H1 (cell line): ENCODE measurements around the gene RXRA. TPM values are rescaled to one million over a fixed set of nuclear protein-coding genes. Genes with fewer than 3 reads are reported as not detected.

Source experiments
- CTCF ChIA-PET: fragments of 300-600 bp; sonication (Branson Sonifier 250); formaldehyde crosslinking; loops from one replicate; lab custom pipeline; 2021; ENCODE audit not compliant: partially characterized antibody; lab: Charles Lee
- POLR2A ChIA-PET: fragments of 300-600 bp; sonication (Branson Sonifier 250); formaldehyde crosslinking; loops from one replicate; lab custom pipeline; 2021; ENCODE audit warnings: inconsistent platforms; ENCODE audit not compliant: partially characterized antibody; lab: Charles Lee
- DNase-seq, 2 experiments: peaks; one replicate each; pipeline versions ENCODE4 v3.0.0 to v3.0.0-alpha.2; 2010 to 2022; ENCODE audit warnings: low spot score in 2 of 2, low read depth in 1 of 2, mixed read lengths in 1 of 2
- FAIRE-seq: peaks from 2 replicates; lab custom pipeline; 2011; peaks lifted over from hg19 to GRCh38; lab: Jason Lieb, UNC
- H2AFZ ChIP-seq: 2 replicates; pipeline ENCODE4 v1.8.1; 2012; ENCODE audit warnings: low read length, inconsistent platforms
- H2AK5ac ChIP-seq: 2 replicates; pipeline ENCODE4 v1.6.1; 2013; ENCODE audit warnings: low read depth, low read length
- H2BK120ac ChIP-seq: replicated peaks from 2 replicates; pipeline ENCODE3; 2013; ENCODE audit warnings: low read depth, low read length, inconsistent platforms
- H2BK12ac ChIP-seq: 2 replicates; pipeline ENCODE4 v1.6.1; 2013; ENCODE audit warnings: low read depth, low read length
- H2BK15ac ChIP-seq: 2 replicates; pipeline ENCODE4 v1.6.1; 2013; ENCODE audit warnings: low read length
- H2BK20ac ChIP-seq: 2 replicates; pipeline ENCODE4 v1.6.1; 2013; ENCODE audit warnings: low read length
- H2BK5ac ChIP-seq: 2 replicates; pipeline ENCODE4 v1.6.1; 2013; ENCODE audit warnings: low read depth, low read length
- H3K14ac ChIP-seq: 2 replicates; pipeline ENCODE4 v1.6.1; 2013; ENCODE audit warnings: inconsistent platforms; ENCODE audit not compliant: insufficient read length
- H3K18ac ChIP-seq: 2 replicates; pipeline ENCODE4 v1.6.1; 2013; ENCODE audit warnings: low read length; ENCODE audit errors: extremely low read depth
- H3K23ac ChIP-seq: 2 replicates; pipeline ENCODE4 v1.6.1; 2013; ENCODE audit warnings: inconsistent platforms; ENCODE audit not compliant: insufficient read length
- H3K23me2 ChIP-seq: 2 replicates; pipeline ENCODE4 v1.6.1; 2013; ENCODE audit warnings: low read depth, low read length
- H3K27ac ChIP-seq: 2 replicates; pipeline ENCODE4 v1.6.1; 2011; ENCODE audit warnings: low read depth, low read length, inconsistent platforms
- H3K27me3 ChIP-seq, 4 experiments: replicated peaks in 1 of 4; 1 replicate in 1 of 4; 2 replicates in 3 of 4; pipeline versions ENCODE4 v1.6.1 to v1.8.1; 2011 to 2013; ENCODE audit warnings: low read length in 3 of 4, mild to moderate bottlenecking in 3 of 4, inconsistent platforms in 2 of 4, mixed read lengths in 2 of 4, moderate library complexity in 1 of 4; ENCODE audit not compliant: control insufficient read depth in 3 of 4, insufficient read depth in 3 of 4; ENCODE audit errors: extremely low read depth in 1 of 4
- H3K36me3 ChIP-seq, 4 experiments: 2 replicates each; pipeline versions ENCODE4 v1.6.1 to v1.8.1; 2011 to 2013; ENCODE audit warnings: mild to moderate bottlenecking in 4 of 4, low read length in 3 of 4, moderate library complexity in 2 of 4, control low read depth in 1 of 4, inconsistent platforms in 1 of 4; ENCODE audit not compliant: insufficient read depth in 4 of 4, control insufficient read depth in 2 of 4
- H3K4ac ChIP-seq: replicated peaks from 2 replicates; pipeline ENCODE3; 2013; ENCODE audit warnings: low read length, low read depth, mixed read lengths, inconsistent platforms; ENCODE audit not compliant: insufficient read length
- H3K4me1 ChIP-seq, 4 experiments: replicated peaks in 1 of 4; 1 replicate in 1 of 4; 2 replicates in 3 of 4; pipeline versions ENCODE4 v1.6.1 to v1.8.1; 2011 to 2013; ENCODE audit warnings: low read length in 3 of 4, inconsistent platforms in 2 of 4, mixed read lengths in 1 of 4; ENCODE audit not compliant: insufficient read depth in 4 of 4, control insufficient read depth in 3 of 4
- H3K4me2 ChIP-seq, 2 experiments: 2 replicates each; pipeline versions ENCODE4 v1.6.1 to v1.8.1; 2011 to 2013; ENCODE audit warnings: low read depth in 2 of 2, low read length in 2 of 2, control low read depth in 1 of 2, inconsistent platforms in 1 of 2, mild to moderate bottlenecking in 1 of 2; ENCODE audit not compliant: insufficient read depth in 1 of 2
- H3K4me3 ChIP-seq, 4 experiments: fragments of 200-600, 300-600 bp in 1 of 4; sonication (generic), shearing (Covaris generic), sonication (Bioruptor Twin) in 1 of 4; 2 replicates each; pipeline versions ENCODE4 v1.5.1 to v1.8.1; 2011 to 2016; ENCODE audit warnings: low read length in 4 of 4, low read depth in 3 of 4, control low read depth in 2 of 4, inconsistent platforms in 2 of 4, mild to moderate bottlenecking in 2 of 4, mixed read lengths in 1 of 4, moderate library complexity in 1 of 4; ENCODE audit not compliant: insufficient read depth in 2 of 4; ENCODE audit errors: extremely low read depth in 1 of 4
- H3K56ac ChIP-seq: replicated peaks from 2 replicates; pipeline ENCODE3; 2013; ENCODE audit warnings: low read depth, mild to moderate bottlenecking, mixed read lengths, low read length, inconsistent platforms; ENCODE audit not compliant: insufficient read length
- H3K79me1 ChIP-seq: 2 replicates; pipeline ENCODE4 v1.6.1; 2013; ENCODE audit warnings: low read depth, low read length, control low read depth
- H3K79me2 ChIP-seq, 2 experiments: 2 replicates each; pipeline versions ENCODE4 v1.6.1 to v1.8.1; 2012 to 2013; ENCODE audit warnings: low read length in 2 of 2, mild to moderate bottlenecking in 2 of 2, inconsistent platforms in 1 of 2; ENCODE audit not compliant: insufficient read depth in 2 of 2, control insufficient read depth in 1 of 2
- H3K9ac ChIP-seq, 4 experiments: replicated peaks in 1 of 4; 1 replicate in 1 of 4; 2 replicates in 3 of 4; pipeline versions ENCODE4 v1.6.1 to v1.8.1; 2011 to 2013; ENCODE audit warnings: low read depth in 3 of 4, low read length in 3 of 4, control low read depth in 2 of 4, mild to moderate bottlenecking in 2 of 4, moderate library complexity in 2 of 4, inconsistent platforms in 1 of 4; ENCODE audit errors: extremely low read depth in 1 of 4
- H3K9me3 ChIP-seq, 2 experiments: 2 replicates each; pipeline versions ENCODE4 v1.6.1 to v1.8.1; 2012 to 2013; ENCODE audit warnings: mild to moderate bottlenecking in 2 of 2, moderate library complexity in 2 of 2, control low read depth in 1 of 2, inconsistent platforms in 1 of 2, low read depth in 1 of 2, low read length in 1 of 2, mixed read lengths in 1 of 2; ENCODE audit not compliant: insufficient read depth in 2 of 2
- H4K20me1 ChIP-seq, 2 experiments: replicated peaks in 1 of 2; 2 replicates each; pipeline versions ENCODE3 to v1.8.1; 2011 to 2013; ENCODE audit warnings: inconsistent platforms in 2 of 2, low read length in 2 of 2, mild to moderate bottlenecking in 1 of 2; ENCODE audit not compliant: insufficient read depth in 2 of 2, control insufficient read depth in 1 of 2
- H4K5ac ChIP-seq: 2 replicates; pipeline ENCODE4 v1.6.1; 2013; ENCODE audit warnings: low read length, low read depth, mixed read lengths, inconsistent platforms; ENCODE audit not compliant: insufficient read length
- H4K8ac ChIP-seq: 2 replicates; pipeline ENCODE4 v1.8.0; 2013; ENCODE audit warnings: mild to moderate bottlenecking, moderate library complexity, low read length, inconsistent platforms; ENCODE audit not compliant: insufficient read depth; ENCODE audit errors: extremely low read depth
- H4K91ac ChIP-seq: replicated peaks from 2 replicates; pipeline ENCODE3; 2013; ENCODE audit warnings: low read length, mixed read lengths, inconsistent platforms; ENCODE audit not compliant: insufficient read length
- ASH2L ChIP-seq: fragments of 200-600, 300-600 bp; sonication (generic); IDR thresholded peaks from one replicate; pipeline ENCODE4 v1.7.1; 2017; ENCODE audit warnings: low read length
- EP300 ChIP-seq, 2 experiments: IDR thresholded peaks; 1 replicate in 1 of 2; 2 replicates in 1 of 2; pipeline ENCODE4 v1.6.1; 2011 to 2012; ENCODE audit warnings: low read depth in 2 of 2, low read length in 2 of 2, mild to moderate bottlenecking in 2 of 2, borderline replicate concordance in 1 of 2, inconsistent platforms in 1 of 2, moderate library complexity in 1 of 2
- RAD21 ChIP-seq, 2 experiments: IDR thresholded peaks in 1 of 2; conservative IDR thresholded peaks in 1 of 2; 2 replicates each; pipeline ENCODE4 v1.6.1; 2011; ENCODE audit warnings: low read depth in 2 of 2, low read length in 2 of 2, improper control_type of control experiment in 1 of 2, inconsistent platforms in 1 of 2, mild to moderate bottlenecking in 1 of 2, moderate library complexity in 1 of 2
- RFX5 ChIP-seq: IDR thresholded peaks from 2 replicates; pipeline ENCODE4 v1.6.1; 2011; ENCODE audit warnings: low read depth, low read length, improper control_type of control experiment, borderline replicate concordance
- RNF2 ChIP-seq: fragments of 200-900, 300-1000 bp; sonication (generic); IDR thresholded peaks from 2 replicates; pipeline ENCODE4 v1.7.1; 2016; ENCODE audit warnings: borderline replicate concordance, low read depth, mild to moderate bottlenecking, antibody characterized with exemption, low read length; ENCODE audit not compliant: poor library complexity, severe bottlenecking; ENCODE audit errors: missing control alignments
- SRF ChIP-seq: IDR thresholded peaks from 2 replicates; pipeline ENCODE4 v1.6.1; 2011; ENCODE audit warnings: mild to moderate bottlenecking, low read depth, low read length, moderate library complexity
- WGBS, 2 experiments: shearing (Covaris generic) in 1 of 2; methylation state at CpG; one replicate each; pipeline versions ENCODE4 v1.1.6 to v1.1.7; 2013 to 2015; ENCODE audit warnings: low lambda C conversion rate in 2 of 2, mixed read lengths in 2 of 2, inconsistent platforms in 1 of 2, low coverage in 1 of 2, missing lambda C conversion rate in 1 of 2; ENCODE audit not compliant: insufficient replicate concordance in 2 of 2, insufficient coverage in 1 of 2, insufficient read length in 1 of 2; ENCODE audit errors: extremely low coverage in 1 of 2, missing lambda C conversion rate in 1 of 2; 5-methylcytosine and 5-hydroxymethylcytosine counted together
- polyA plus RNA-seq, 7 experiments: library from polyadenylated mRNA; depleted of rRNA in 3 of 7; stranded (reverse) in 5 of 7; unstranded in 2 of 7; fragments of >200 nt in 5 of 7; fragments of 200-250 nt in 2 of 7; gene quantifications; 1 replicate in 5 of 7; 2 replicates in 1 of 7; 4 replicates in 1 of 7; pipeline versions ENCODE4 v1.2.1 to v1.2.3, GENCODE V29; 2011 to 2013; ENCODE audit warnings: missing spikeins in 2 of 7, mixed read lengths in 2 of 7
- total RNA-seq: library from RNA; stranded (reverse); fragmentation: NEBNext Ultra II Directional; extraction: Animal tissue kit (Norgen Biotek cat#: 25700); gene quantifications from 2 replicates; pipeline ENCODE4 v1.2.1, GENCODE V29; 2021
- TF ChIP-seq, protein P1 (sequence below), 3 experiments: IDR thresholded peaks; 1 replicate in 2 of 3; 2 replicates in 1 of 3; pipeline versions ENCODE4 v1.5.1 to v1.6.1; 2011; ENCODE audit warnings: low read length in 3 of 3, mild to moderate bottlenecking in 3 of 3, inconsistent platforms in 2 of 3, low read depth in 1 of 3, moderate library complexity in 1 of 3; ENCODE audit not compliant: insufficient read depth in 1 of 3; ENCODE audit errors: control extremely low read depth in 1 of 3

The RXRA gene
- total and polyA plus RNA-seq, 2 of the 8 experiments (the other 6 are each of a cell fraction or from before 2014, with no cell fraction given), result 9.8 to 29.4 TPM

- H3K9me3 ChIP-seq, result peaks cover 11 to 21% of the 10 kb centered on the region in 2 experiments
- ChIA-PET POLR2A (no interaction called here), CTCF (interaction anchor here (0.6 to 3.4 kb wide), 53 partner anchors 10 to 539 kb away, joined by 3 to 53 read pairs (median 4); no protein-coding TSS in a partner anchor)
- no peaks in the 10 kb centered on the region for H3K23me2 ChIP-seq
- H3K4ac ChIP-seq, result no peak overlapping the region
- no peak overlapping the region for H2AK5ac ChIP-seq
- H4K8ac ChIP-seq, result no peak overlapping the region; the same call in 1 of the 2 replicates
- no peaks in the 10 kb centered on the region for H3K36me3 ChIP-seq
- no peaks in the 10 kb centered on the region for H3K79me1 ChIP-seq
- no peak overlapping the region for H2BK15ac ChIP-seq
- H3K79me2 ChIP-seq, result no peaks in the 10 kb centered on the region
- WGBS, 2 experiments, result 37% methylated on average over 23 of the region's 27 CpGs; no CpG with 5 or more reads in 1 of the 2 experiments
- no peak overlapping the region for H2AFZ ChIP-seq
- no peak overlapping the region for H2BK20ac ChIP-seq
- no peak overlapping the region for H3K9ac ChIP-seq
- no peak for FAIRE-seq
- no peak overlapping the region for H2BK120ac ChIP-seq
- no peak overlapping the region for H3K23ac ChIP-seq
- H3K4me1 ChIP-seq, result no peaks in the 10 kb centered on the region; a peak in 1 of 7 replicates
- H3K56ac ChIP-seq, result no peak overlapping the region
- H4K91ac ChIP-seq, result peak overlapping the region; percentile 33
- H3K4me2 ChIP-seq, result no peak overlapping the region
- H2BK12ac ChIP-seq, result no peak overlapping the region
- no peak overlapping the region for H2BK5ac ChIP-seq
- H4K5ac ChIP-seq, result no peak overlapping the region
- H3K18ac ChIP-seq, result no peak overlapping the region
- no peak overlapping the region for H3K14ac ChIP-seq
- DNase-seq, result peak; percentile 38 to 87
- peaks cover 0 to 5% of the 10 kb centered on the region in 2 experiments for H4K20me1 ChIP-seq
- H3K27me3 ChIP-seq, result no peaks in the 10 kb centered on the region
- H3K4me3 ChIP-seq, result no peak overlapping the region
- H3K27ac ChIP-seq, result no peak overlapping the region
- TF ChIP-seq RAD21 (IDR thresholded peaks at IDR 0.05 in 1 of 2, conservative IDR thresholded peaks at IDR 0.05 in 1 of 2; ENCODE audit: low read depth in 2 of 2, low read length in 2 of 2), result peak; percentile 96 to 97
- no peak for TF ChIP-seq EP300 (IDR thresholded peaks at IDR 0.05; ENCODE audit: borderline replicate concordance in 1 of 2, low read depth in 2 of 2, low read length in 2 of 2)
- no peak for TF ChIP-seq RNF2
- TF ChIP-seq ASH2L, result no peak
- TF ChIP-seq RFX5, result no peak
- no peak for TF ChIP-seq SRF
- TF ChIP-seq, protein P1, sequence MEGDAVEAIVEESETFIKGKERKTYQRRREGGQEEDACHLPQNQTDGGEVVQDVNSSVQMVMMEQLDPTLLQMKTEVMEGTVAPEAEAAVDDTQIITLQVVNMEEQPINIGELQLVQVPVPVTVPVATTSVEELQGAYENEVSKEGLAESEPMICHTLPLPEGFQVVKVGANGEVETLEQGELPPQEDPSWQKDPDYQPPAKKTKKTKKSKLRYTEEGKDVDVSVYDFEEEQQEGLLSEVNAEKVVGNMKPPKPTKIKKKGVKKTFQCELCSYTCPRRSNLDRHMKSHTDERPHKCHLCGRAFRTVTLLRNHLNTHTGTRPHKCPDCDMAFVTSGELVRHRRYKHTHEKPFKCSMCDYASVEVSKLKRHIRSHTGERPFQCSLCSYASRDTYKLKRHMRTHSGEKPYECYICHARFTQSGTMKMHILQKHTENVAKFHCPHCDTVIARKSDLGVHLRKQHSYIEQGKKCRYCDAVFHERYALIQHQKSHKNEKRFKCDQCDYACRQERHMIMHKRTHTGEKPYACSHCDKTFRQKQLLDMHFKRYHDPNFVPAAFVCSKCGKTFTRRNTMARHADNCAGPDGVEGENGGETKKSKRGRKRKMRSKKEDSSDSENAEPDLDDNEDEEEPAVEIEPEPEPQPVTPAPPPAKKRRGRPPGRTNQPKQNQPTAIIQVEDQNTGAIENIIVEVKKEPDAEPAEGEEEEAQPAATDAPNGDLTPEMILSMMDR (IDR thresholded peaks at IDR 0.05; ENCODE audit: control extremely low read depth in 1 of 3, insufficient read depth in 1 of 3, low read depth in 1 of 3, low read length in 3 of 3), result peak in 2 of 3 experiments; percentile 90 to 93; a peak in 3 of 4 replicates
Measured at GRCh38 chr9:134443174-134444037, 117.2 kb downstream of the RXRA start.
